ENCODE data around the gene RBM47.
"Not testable (repeated sequence)": the region's sequence is repeated elsewhere in the genome, so short reads cannot be mapped to it uniquely, and the experiment has no call there.

The RBM47 gene

GRCh38 chr4:40559585-40560465 is 69.8 kb downstream of the RBM47 start:
- no peak overlapping the region for H3K9ac ChIP-seq
- H3K9me3 ChIP-seq (ENCODE audit: control insufficient read depth, low read length), result no peaks in the 10 kb centered on the region
- TF ChIP-seq CTCF (IDR thresholded peaks at IDR 0.05), result no peak
- H3K27me3 ChIP-seq (ENCODE audit: control insufficient read depth, insufficient read depth, low read length), result no peaks in the 10 kb centered on the region
- H3K4me3 ChIP-seq (ENCODE audit: low read depth, low read length), result peak overlapping the region; percentile 37
- no peak overlapping the region for H2AFZ ChIP-seq
- H3K79me2 ChIP-seq, result peaks cover 2% of the 10 kb centered on the region
- no peaks in the 10 kb centered on the region for H3K36me3 ChIP-seq (ENCODE audit: control insufficient read depth, insufficient read depth, low read length)
- peak overlapping the region; percentile 75 for H3K4me2 ChIP-seq (ENCODE audit: low read length)
- peak overlapping the region; percentile 92 for H3K27ac ChIP-seq
- peaks cover 32% of the 10 kb centered on the region for H3K4me1 ChIP-seq

DNA sequence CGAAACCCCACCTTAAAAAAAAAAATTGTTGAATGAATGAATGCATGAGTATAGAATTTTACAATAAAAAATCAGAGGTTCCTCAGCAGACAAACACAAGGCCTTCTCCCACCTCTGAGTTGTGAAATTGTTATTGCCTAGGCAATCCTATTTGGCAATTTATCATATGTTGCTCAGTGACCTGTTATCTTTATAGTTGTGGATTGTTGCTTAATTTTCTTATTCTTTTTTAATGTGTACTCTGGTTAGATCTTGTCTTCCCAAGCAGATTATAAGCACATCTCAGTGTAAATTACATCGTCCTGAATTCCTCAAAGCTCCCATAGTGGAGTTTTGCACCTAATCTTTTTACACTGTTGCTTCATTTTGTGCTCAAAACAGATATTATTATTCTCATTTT is 71.9 kb downstream of the RBM47 start:
- H3K4me3 ChIP-seq (ENCODE audit: low read depth, low read length), result no peak overlapping the region
- peak overlapping the region; percentile 92 for H3K27ac ChIP-seq
- H3K4me1 ChIP-seq, result peaks cover 23% of the 10 kb centered on the region
- H3K4me2 ChIP-seq (ENCODE audit: low read length), result no peak overlapping the region
- H3K79me2 ChIP-seq, result peaks cover 5% of the 10 kb centered on the region
- no peaks in the 10 kb centered on the region for H3K27me3 ChIP-seq (ENCODE audit: control insufficient read depth, insufficient read depth, low read length)
- H2AFZ ChIP-seq, result no peak overlapping the region
- no peaks in the 10 kb centered on the region for H3K36me3 ChIP-seq (ENCODE audit: control insufficient read depth, insufficient read depth, low read length)
- no peak for TF ChIP-seq CTCF (IDR thresholded peaks at IDR 0.05)
- no peak overlapping the region for H3K9ac ChIP-seq
- no peaks in the 10 kb centered on the region for H3K9me3 ChIP-seq (ENCODE audit: control insufficient read depth, low read length)

- H3K36me3 ChIP-seq (ENCODE audit: control insufficient read depth, insufficient read depth, low read length), result no peaks in the 10 kb centered on the region
- no peak for TF ChIP-seq CTCF (IDR thresholded peaks at IDR 0.05)
- H3K9me3 ChIP-seq (ENCODE audit: control insufficient read depth, low read length), result no peaks in the 10 kb centered on the region
- peak overlapping the region; percentile 62 for H3K27ac ChIP-seq
- H3K9ac ChIP-seq, result no peak overlapping the region
- H3K27me3 ChIP-seq (ENCODE audit: control insufficient read depth, insufficient read depth, low read length), result no peaks in the 10 kb centered on the region
- no peak overlapping the region for H3K4me2 ChIP-seq (ENCODE audit: low read length)
- H2AFZ ChIP-seq, result no peak overlapping the region
- H3K4me3 ChIP-seq (ENCODE audit: low read depth, low read length), result no peak overlapping the region
- H3K79me2 ChIP-seq, result peaks cover 8% of the 10 kb centered on the region
- peaks cover 7% of the 10 kb centered on the region for H3K4me1 ChIP-seq
Measured at GRCh38 chr4:40555176-40555900, 74.3 kb downstream of the RBM47 start.

DNA sequence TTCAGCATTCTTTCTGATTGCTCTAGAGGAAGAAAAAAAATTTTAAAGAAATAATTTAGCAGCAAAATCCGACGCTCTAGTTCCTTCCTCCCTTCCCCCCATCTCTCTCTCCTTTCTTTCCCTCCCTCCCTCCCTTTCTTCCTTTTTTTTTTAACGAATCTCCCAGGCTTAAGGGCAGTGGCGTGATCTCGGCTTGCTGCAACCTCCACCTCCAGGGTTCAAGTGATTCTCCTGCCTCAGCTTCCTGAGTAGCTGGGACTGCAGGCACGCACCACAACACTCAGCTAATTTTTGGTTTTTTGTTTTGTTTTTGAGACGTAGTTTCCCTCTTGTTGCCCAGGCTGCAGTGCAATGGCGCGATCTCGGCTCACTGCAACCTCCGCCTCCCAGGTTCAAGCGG is 75.0 kb downstream of the RBM47 start:
- peaks cover 13% of the 10 kb centered on the region for H3K79me2 ChIP-seq
- H3K4me3 ChIP-seq (ENCODE audit: low read depth, low read length); H3K9me3 ChIP-seq (ENCODE audit: control insufficient read depth, low read length); H2AFZ ChIP-seq; H3K4me1 ChIP-seq; H3K9ac ChIP-seq; H3K27me3 ChIP-seq (ENCODE audit: control insufficient read depth, insufficient read depth, low read length); H3K36me3 ChIP-seq (ENCODE audit: control insufficient read depth, insufficient read depth, low read length); H3K4me2 ChIP-seq (ENCODE audit: low read length): not testable (repeated sequence)
- peak overlapping the region; percentile 62 for H3K27ac ChIP-seq

DNA sequence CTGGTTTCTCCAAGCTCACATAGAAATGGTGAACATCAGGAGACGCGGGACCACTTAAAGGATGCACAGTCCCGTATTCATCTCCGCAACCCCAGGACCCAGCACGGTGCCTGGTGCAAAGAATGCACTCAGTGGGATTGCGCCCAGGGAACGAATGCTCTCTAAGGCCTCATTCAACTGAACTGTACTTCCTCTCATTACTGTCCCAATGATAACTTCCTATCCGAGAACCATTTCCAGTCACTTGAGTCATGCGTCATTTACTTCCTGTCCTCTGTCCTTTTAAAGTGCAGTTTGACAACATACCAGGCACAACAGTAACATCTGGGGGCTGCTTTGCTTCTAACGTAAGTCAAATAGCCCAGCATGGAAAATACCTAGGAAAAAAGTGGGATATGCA is 75.7 kb downstream of the RBM47 start:
- Histone ChIP-seq H2AFZ (no peak overlapping the region), H3K4me3 (ENCODE audit: low read depth, low read length) (no peak overlapping the region), H3K36me3 (ENCODE audit: control insufficient read depth, insufficient read depth, low read length) (no peaks in the 10 kb centered on the region), H3K79me2 (peaks cover 16% of the 10 kb centered on the region), H3K4me2 (ENCODE audit: low read length) (no peak overlapping the region), H3K27me3 (ENCODE audit: control insufficient read depth, insufficient read depth, low read length) (no peaks in the 10 kb centered on the region), H3K27ac (peak overlapping the region; percentile 62), H3K9me3 (ENCODE audit: control insufficient read depth, low read length) (no peaks in the 10 kb centered on the region), H3K4me1 (peaks cover 5% of the 10 kb centered on the region), H3K9ac (no peak overlapping the region)
- TF ChIP-seq CTCF (IDR thresholded peaks at IDR 0.05), result no peak

All from parathyroid adenoma (tissue), 2 donors.